H9 (cell line): ENCODE measurements around the gene GATAD1. TPM values are rescaled to one million over a fixed set of nuclear protein-coding genes. Genes with fewer than 3 reads are reported as not detected.

ENCODE experiments used
- DNase-seq: peaks from one replicate; pipeline ENCODE4 v3.0.0-alpha.2; 2017
- H2AFZ ChIP-seq: one replicate; pipeline ENCODE4 v1.6.1; 2013; ENCODE audit warnings: mild to moderate bottlenecking, low read length, control low read depth, moderate library complexity
- H2AK5ac ChIP-seq: 2 replicates; pipeline ENCODE4 v1.6.1; 2013; ENCODE audit warnings: low read length, control low read depth, mixed read lengths; ENCODE audit not compliant: insufficient read length
- H2BK120ac ChIP-seq: one replicate; pipeline ENCODE4 v1.6.1; 2013; ENCODE audit warnings: low read depth, mild to moderate bottlenecking, low read length, control low read depth, inconsistent platforms; ENCODE audit not compliant: poor library complexity, severe bottlenecking
- H2BK12ac ChIP-seq: 2 replicates; pipeline ENCODE4 v1.6.1; 2013; ENCODE audit warnings: low read length, control low read depth, mixed read lengths, low read depth; ENCODE audit not compliant: insufficient read length
- H2BK15ac ChIP-seq: 2 replicates; pipeline ENCODE4 v1.6.1; 2013; ENCODE audit warnings: low read depth, low read length, control low read depth
- H2BK20ac ChIP-seq: one replicate; pipeline ENCODE4 v1.6.1; 2013; ENCODE audit warnings: low read depth, mild to moderate bottlenecking, low read length, control low read depth, inconsistent platforms; ENCODE audit not compliant: poor library complexity, severe bottlenecking
- H2BK5ac ChIP-seq: 2 replicates; pipeline ENCODE4 v1.6.1; 2013; ENCODE audit warnings: low read length, control low read depth, mixed read lengths; ENCODE audit not compliant: insufficient read length
- H3K14ac ChIP-seq: 2 replicates; pipeline ENCODE4 v1.6.1; 2013; ENCODE audit warnings: low read length, control low read depth; ENCODE audit not compliant: insufficient read depth
- H3K18ac ChIP-seq: 2 replicates; pipeline ENCODE4 v1.6.1; 2013; ENCODE audit warnings: low read depth, mild to moderate bottlenecking, mixed read lengths, low read length, control low read depth; ENCODE audit not compliant: insufficient read length
- H3K23ac ChIP-seq: 2 replicates; pipeline ENCODE4 v1.6.1; 2013; ENCODE audit warnings: low read length, control low read depth, mixed read lengths, low read depth; ENCODE audit not compliant: insufficient read length
- H3K23me2 ChIP-seq: 2 replicates; pipeline ENCODE4 v1.6.1; 2013; ENCODE audit warnings: low read depth, mild to moderate bottlenecking, mixed read lengths, low read length, control low read depth; ENCODE audit not compliant: insufficient read length, poor library complexity, severe bottlenecking
- H3K27ac ChIP-seq: 2 replicates; pipeline ENCODE4 v1.5.1; 2013; ENCODE audit warnings: low read length, control low read depth, mixed read lengths, low read depth; ENCODE audit not compliant: insufficient read length
- H3K27me3 ChIP-seq: 2 replicates; pipeline ENCODE4 v1.6.1; 2013; ENCODE audit warnings: low read length, control low read depth, inconsistent platforms; ENCODE audit not compliant: insufficient read depth
- H3K4ac ChIP-seq: 2 replicates; pipeline ENCODE4 v1.6.1; 2013; ENCODE audit warnings: low read depth, mild to moderate bottlenecking, control low read depth, inconsistent platforms, low read length, moderate library complexity
- H3K4me1 ChIP-seq: 2 replicates; pipeline ENCODE4 v1.6.1; 2013; ENCODE audit warnings: low read length, control low read depth, inconsistent platforms; ENCODE audit not compliant: insufficient read depth
- H3K4me2 ChIP-seq: 2 replicates; pipeline ENCODE4 v1.6.1; 2013; ENCODE audit warnings: low read length, control low read depth, mixed read lengths; ENCODE audit not compliant: insufficient read length, insufficient read depth
- H3K56ac ChIP-seq: 2 replicates; pipeline ENCODE4 v1.6.1; 2013; ENCODE audit warnings: low read depth, mild to moderate bottlenecking, mixed read lengths, low read length, control low read depth; ENCODE audit not compliant: insufficient read length
- H3K79me1 ChIP-seq: 2 replicates; pipeline ENCODE4 v1.6.1; 2013; ENCODE audit warnings: low read depth, mild to moderate bottlenecking, moderate library complexity, low read length, control low read depth, inconsistent platforms; ENCODE audit not compliant: insufficient read depth, poor library complexity, severe bottlenecking
- H3K79me2 ChIP-seq: 2 replicates; pipeline ENCODE4 v1.6.1; 2013; ENCODE audit warnings: low read length, control low read depth, inconsistent platforms; ENCODE audit not compliant: insufficient read depth
- H3K9ac ChIP-seq: 2 replicates; pipeline ENCODE4 v1.6.1; 2013; ENCODE audit warnings: low read length, control low read depth, mixed read lengths; ENCODE audit not compliant: insufficient read length; ENCODE audit errors: extremely low read depth
- H3K9me3 ChIP-seq: one replicate; pipeline ENCODE4 v1.6.1; 2013; ENCODE audit warnings: low read depth, low read length, inconsistent platforms; ENCODE audit not compliant: control insufficient read depth
- H3T11ph ChIP-seq: one replicate; pipeline ENCODE4 v1.6.1; 2013; ENCODE audit warnings: mild to moderate bottlenecking, low read length, control low read depth, inconsistent platforms
- H4K20me1 ChIP-seq: one replicate; pipeline ENCODE4 v1.6.1; 2013; ENCODE audit not compliant: control insufficient read depth, insufficient read length, insufficient read depth
- H4K5ac ChIP-seq: 2 replicates; pipeline ENCODE4 v1.6.1; 2013; ENCODE audit warnings: low read depth, mild to moderate bottlenecking, mixed read lengths, low read length, control low read depth; ENCODE audit not compliant: insufficient read length
- H4K8ac ChIP-seq: replicated peaks from 2 replicates; pipeline ENCODE4 v1.6.1; 2013; ENCODE audit warnings: low read length, control low read depth, mixed read lengths, low read depth; ENCODE audit not compliant: insufficient read length
- H4K91ac ChIP-seq: 2 replicates; pipeline ENCODE4 v1.6.1; 2013; ENCODE audit warnings: low read depth, mild to moderate bottlenecking, moderate library complexity, mixed read lengths, low read length, control low read depth; ENCODE audit not compliant: insufficient read length
- H3K27ac Mint-ChIP-seq, 3 experiments: 2 replicates in 2 of 3; 3 replicates in 1 of 3; pipeline ENCODE4 v1.8.0; 2020 to 2021; ENCODE audit warnings: mixed read lengths in 3 of 3, mild to moderate bottlenecking in 1 of 3, moderate library complexity in 1 of 3
- H3K27me3 Mint-ChIP-seq: 2 replicates; pipeline ENCODE4 v1.8.0; 2021; ENCODE audit warnings: low read depth, mild to moderate bottlenecking, moderate library complexity, mixed read lengths
- H3K36me3 Mint-ChIP-seq, 3 experiments: 2 replicates in 2 of 3; 3 replicates in 1 of 3; pipeline ENCODE4 v1.8.0; 2020 to 2021; ENCODE audit warnings: low read depth in 3 of 3, mixed read lengths in 3 of 3; ENCODE audit not compliant: insufficient read depth in 1 of 3
- H3K4me1 Mint-ChIP-seq, 2 experiments: 2 replicates each; pipeline ENCODE4 v1.8.0; 2020; ENCODE audit warnings: mixed read lengths in 2 of 2
- H3K4me3 Mint-ChIP-seq, 2 experiments: 2 replicates in 1 of 2; 3 replicates in 1 of 2; pipeline ENCODE4 v1.8.0; 2020 to 2021; ENCODE audit warnings: mild to moderate bottlenecking in 2 of 2, mixed read lengths in 2 of 2, moderate library complexity in 1 of 2
- H3K9me3 Mint-ChIP-seq, 2 experiments: 2 replicates in 1 of 2; 3 replicates in 1 of 2; pipeline ENCODE4 v1.8.0; 2020; ENCODE audit warnings: mild to moderate bottlenecking in 2 of 2, mixed read lengths in 2 of 2, moderate library complexity in 1 of 2
- CTCF ChIP-seq: fragments of 200-600 bp; sonication (generic); conservative IDR thresholded peaks from 3 replicates; pipeline ENCODE4 v1.8.0; 2021; ENCODE audit warnings: antibody characterized with exemption, mild to moderate bottlenecking
- WGBS: extraction: QIAGEN DNeasy Blood & Tissue Kit; methylation state at CpG from one replicate; pipeline ENCODE4 v1.1.7; 2013; ENCODE audit warnings: missing lambda C conversion rate, low lambda C conversion rate, mixed read lengths; ENCODE audit not compliant: insufficient read length; ENCODE audit errors: extremely low coverage; 5-methylcytosine and 5-hydroxymethylcytosine counted together
- total RNA-seq: library from RNA; stranded (reverse); gene quantifications from 2 replicates; pipeline ENCODE4 v1.2.1, GENCODE V29; 2021

The GATAD1 gene
- total RNA-seq, 1 experiment from 2014 or later, result 36.5 TPM

GRCh38 chr7:92485974-92486373 is 38.7 kb downstream of the GATAD1 start:
- Mint-ChIP-seq H3K4me1 (no peaks in the 10 kb centered on the region), H3K9me3 (no peaks in the 10 kb centered on the region), H3K27me3 (no peaks in the 10 kb centered on the region), H3K27ac (no peak overlapping the region), H3K36me3 (peaks cover 14 to 41% (median 34%) of the 10 kb centered on the region in 3 experiments; a peak in 6 of 7 replicates), H3K4me3 (no peak overlapping the region)
- Histone ChIP-seq H3K79me1 (no peaks in the 10 kb centered on the region), H3K4me1 (no peaks in the 10 kb centered on the region), H3K9me3 (no peaks in the 10 kb centered on the region), H4K20me1 (no peaks in the 10 kb centered on the region), H3K27me3 (no peaks in the 10 kb centered on the region), H2BK5ac (no peak overlapping the region), H4K8ac (no peak overlapping the region), H2AFZ (no peak overlapping the region), H2AK5ac (no peak overlapping the region), H3T11ph (no peak overlapping the region), H4K91ac (no peak overlapping the region), H3K23ac (no peak overlapping the region), H2BK15ac (no peak overlapping the region), H3K9ac (no peak overlapping the region), H3K4ac (no peak overlapping the region), H3K27ac (no peak overlapping the region), H4K5ac (no peak overlapping the region), H3K4me2 (no peak overlapping the region), H2BK12ac (no peak overlapping the region), H2BK20ac (no peak overlapping the region), H3K56ac (no peak overlapping the region), H3K18ac (no peak overlapping the region), H3K23me2 (no peaks in the 10 kb centered on the region), H2BK120ac (no peak overlapping the region), H3K79me2 (no peaks in the 10 kb centered on the region), H3K14ac (no peak overlapping the region)
- no peak for TF ChIP-seq CTCF
- no peak for DNase-seq
- no CpG with 5 or more reads among the region's 2 CpGs for WGBS
